ENCODE data around the gene PLA2G6. TPM values are rescaled to one million over a fixed set of nuclear protein-coding genes. Genes with fewer than 3 reads are reported as not detected.
"Not testable (repeated sequence)": the region's sequence is repeated elsewhere in the genome, so short reads cannot be mapped to it uniquely, and the experiment has no call there.

The PLA2G6 gene
- total and polyA plus RNA-seq, 8 donors = 6.0 to 68.3 (median 25.8) TPM

GRCh38 chr22:38079804-38080203, 101.8 kb downstream of the PLA2G6 start:
- TF ChIP-seq POLR2A (IDR thresholded peaks at IDR 0.05) (no peak), POLR2AphosphoS5 (IDR thresholded peaks at IDR 0.05) (no peak), CTCF (IDR thresholded peaks at IDR 0.05) (no peak), EP300 (IDR thresholded peaks at IDR 0.05) (no peak)
- intact Hi-C loops (cut with DNase I; ENCODE audit: low total_unique reads) = no loop called here
- Histone ChIP-seq H3K36me3 (peaks cover 2 to 20% (median 18%) of the 10 kb centered on the region in 4 donors), H3K9me3 (no peaks in the 10 kb centered on the region), H3K4me3 (no peak overlapping the region), H3K27ac (no peak overlapping the region), H3K27me3 (peaks cover 0 to 48% (median 25%) of the 10 kb centered on the region in 3 donors), H3K4me1 (peaks cover 24 to 29% (median 26%) of the 10 kb centered on the region in 4 donors)
- WGBS, 5 donors = 80 to 87% (median 84%) methylated on average over 7 of the region's 7 CpGs
- peak in 1 of 2 donors; percentile 4 for DNase-seq

GRCh38 chr22:38079208-38079607, 102.4 kb downstream of the PLA2G6 start:
- intact Hi-C loops (cut with DNase I; ENCODE audit: low total_unique reads); H3K27ac ChIP-seq; DNase-seq; H3K4me3 ChIP-seq; H3K9me3 ChIP-seq: not testable (repeated sequence)
- Histone ChIP-seq H3K27me3 (peaks cover 0 to 43% (median 25%) of the 10 kb centered on the region in 3 donors), H3K4me1 (peaks cover 24 to 29% (median 26%) of the 10 kb centered on the region in 4 donors), H3K36me3 (peaks cover 8 to 23% (median 22%) of the 10 kb centered on the region in 4 donors)
- WGBS, 5 donors = 88 to 100% (median 91%) methylated on average over 2 of the region's 2 CpGs

GRCh38 chr22:38078046-38078840, 103.4 kb downstream of the PLA2G6 start:
- no peaks in the 10 kb centered on the region for H3K9me3 ChIP-seq
- peaks cover 24 to 29% (median 26%) of the 10 kb centered on the region in 4 donors for H3K4me1 ChIP-seq
- no peak overlapping the region for H3K4me3 ChIP-seq
- WGBS, 5 donors = 62 to 81% (median 76%) methylated on average over 11 to 22 of the region's 22 CpGs
- no peak for DNase-seq
- H3K27ac ChIP-seq = no peak overlapping the region
- peaks cover 0 to 33% (median 25%) of the 10 kb centered on the region in 3 donors for H3K27me3 ChIP-seq
- intact Hi-C loops (cut with DNase I; ENCODE audit: low total_unique reads) = no loop called here
- no peak for TF ChIP-seq EP300 (IDR thresholded peaks at IDR 0.05)
- no peak for TF ChIP-seq CTCF (IDR thresholded peaks at IDR 0.05)
- no peak for TF ChIP-seq POLR2A (IDR thresholded peaks at IDR 0.05)
- TF ChIP-seq POLR2AphosphoS5 (IDR thresholded peaks at IDR 0.05) = no peak
- peaks cover 10 to 33% (median 31%) of the 10 kb centered on the region in 4 donors for H3K36me3 ChIP-seq

GRCh38 chr22:38077595-38077994, 104.0 kb downstream of the PLA2G6 start:
- 69 to 86% (median 79%) methylated on average over 12 to 14 of the region's 14 CpGs for WGBS, 5 donors

More at GRCh38 chr22:38077595-38077994, 104.0 kb downstream of the PLA2G6 start:
- Histone ChIP-seq H3K9me3 (no peaks in the 10 kb centered on the region), H3K27me3 (peaks cover 0 to 26% (median 19%) of the 10 kb centered on the region in 3 donors), H3K4me3 (no peak overlapping the region), H3K27ac (no peak overlapping the region), H3K36me3 (peaks cover 10 to 39% (median 38%) of the 10 kb centered on the region in 4 donors), H3K4me1 (peaks cover 21 to 24% (median 23%) of the 10 kb centered on the region in 4 donors)
- intact Hi-C loops (cut with DNase I; ENCODE audit: low total_unique reads) = no loop called here
- no peak for TF ChIP-seq POLR2AphosphoS5 (IDR thresholded peaks at IDR 0.05)
- no peak for TF ChIP-seq EP300 (IDR thresholded peaks at IDR 0.05)
- TF ChIP-seq CTCF (IDR thresholded peaks at IDR 0.05) = no peak
- no peak for DNase-seq

Measured in stomach (tissue), 9 donors.